HEK293T (cell line): ENCODE measurements around the gene CHURC1.

Source experiments
- SP1 ChIP-seq: fragments of 450-650 bp; IDR thresholded peaks from 2 replicates; pipeline ENCODE4 v1.6.1; 2017
- TARDBP ChIP-seq: fragments of 450-650 bp; IDR thresholded peaks from 2 replicates; pipeline ENCODE4 v1.6.1; 2016
- ZNF384 ChIP-seq: fragments of 450-650 bp; IDR thresholded peaks from 2 replicates; pipeline ENCODE4 v1.6.1; 2016

DNA sequence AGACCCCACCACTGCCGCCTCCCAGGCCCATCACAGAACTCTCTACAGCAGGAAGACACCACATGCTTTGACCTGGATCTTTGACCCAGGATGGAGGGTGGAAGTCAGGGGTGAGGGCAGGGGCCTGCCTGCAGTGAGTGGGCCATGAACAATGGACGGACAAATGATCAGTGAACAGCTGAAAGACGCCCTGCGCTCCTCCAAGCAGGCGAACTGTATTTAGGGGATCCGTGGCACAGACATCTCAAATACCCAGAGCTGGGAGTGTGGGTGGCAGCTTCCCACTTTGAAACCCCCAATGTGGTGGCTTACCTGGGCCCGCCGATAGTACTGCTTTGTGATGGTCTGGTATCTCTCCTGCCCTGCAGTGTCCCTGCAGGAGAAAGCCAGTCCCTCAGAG lies 37.0 kb downstream of the CHURC1 start:
- TF ChIP-seq TARDBP, result no peak
- TF ChIP-seq SP1, result no peak
- no peak for TF ChIP-seq ZNF384
